ACC112 (cell line): ENCODE data around the gene FBXL19.
"Not testable (repeated sequence)": the region's sequence is repeated elsewhere in the genome, so short reads cannot be mapped to it uniquely, and the experiment has no call there.

Experiments used
- H2AFZ ChIP-seq: fragments of 200-600 bp; sonication (generic); one replicate; pipeline ENCODE4 v1.6.0; 2017; ENCODE audit warnings: antibody characterized with exemption, low read length; ENCODE audit not compliant: unreplicated experiment
- H3K27ac ChIP-seq: fragments of 200-600 bp; sonication (generic); 2 replicates; pipeline ENCODE4 v1.5.1; 2014; ENCODE audit warnings: low read depth, mild to moderate bottlenecking, antibody characterized with exemption, low read length, moderate library complexity
- H3K27me3 ChIP-seq: fragments of 200-600 bp; sonication (generic); 2 replicates; pipeline ENCODE4 v1.6.1; 2014; ENCODE audit warnings: mild to moderate bottlenecking, antibody characterized with exemption, low read length, moderate library complexity, mixed read lengths; ENCODE audit not compliant: insufficient read depth
- H3K36me3 ChIP-seq: fragments of 200-600 bp; sonication (generic); 2 replicates; pipeline ENCODE4 v1.6.1; 2016; ENCODE audit warnings: mild to moderate bottlenecking, antibody characterized with exemption, low read length, moderate library complexity, mixed read lengths; ENCODE audit not compliant: insufficient read depth
- H3K4me1 ChIP-seq: fragments of 200-600 bp; sonication (generic); one replicate; pipeline ENCODE4 v1.6.1; 2016; ENCODE audit warnings: low read length, mixed read lengths; ENCODE audit not compliant: insufficient read depth, unreplicated experiment, control insufficient read depth
- H3K4me3 ChIP-seq: fragments of 200-600 bp; sonication (generic); 2 replicates; pipeline ENCODE4 v1.5.1; 2014; ENCODE audit warnings: mild to moderate bottlenecking, low read depth, low read length
- H3K79me2 ChIP-seq: fragments of 200-600 bp; sonication (generic); one replicate; pipeline ENCODE4 v1.6.0; 2016; ENCODE audit warnings: low read length; ENCODE audit not compliant: control insufficient read depth, unreplicated experiment, insufficient read depth

Gene FBXL19

DNA sequence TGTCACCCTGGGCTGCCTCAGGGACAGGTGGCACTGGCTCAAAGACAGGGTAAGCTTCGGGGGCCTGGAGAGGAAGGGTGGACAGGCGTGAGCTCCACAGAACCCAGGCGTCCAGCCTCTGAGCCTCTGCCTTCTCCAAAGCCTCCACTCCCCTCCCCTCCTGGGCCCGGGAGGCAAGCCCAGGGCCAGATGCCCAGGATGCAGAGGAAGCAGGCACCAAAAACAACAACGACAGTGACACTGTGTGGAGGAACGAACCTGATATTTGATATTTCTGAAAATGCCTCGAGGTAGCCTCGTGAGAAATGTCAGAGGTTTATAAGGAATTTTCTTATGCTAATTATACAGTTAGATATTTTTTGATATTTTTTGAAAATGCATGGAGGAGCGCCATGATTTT is 35.4 kb upstream of the FBXL19 start:
- Histone ChIP-seq H3K27ac (no peak overlapping the region), H3K4me3 (no peak overlapping the region), H3K36me3 (peaks cover 3% of the 10 kb centered on the region; the same call in 1 of the 2 replicates), H3K79me2 (peaks cover 3% of the 10 kb centered on the region), H2AFZ (no peak overlapping the region), H3K27me3 (no peaks in the 10 kb centered on the region), H3K4me1 (peaks cover 2% of the 10 kb centered on the region)

DNA sequence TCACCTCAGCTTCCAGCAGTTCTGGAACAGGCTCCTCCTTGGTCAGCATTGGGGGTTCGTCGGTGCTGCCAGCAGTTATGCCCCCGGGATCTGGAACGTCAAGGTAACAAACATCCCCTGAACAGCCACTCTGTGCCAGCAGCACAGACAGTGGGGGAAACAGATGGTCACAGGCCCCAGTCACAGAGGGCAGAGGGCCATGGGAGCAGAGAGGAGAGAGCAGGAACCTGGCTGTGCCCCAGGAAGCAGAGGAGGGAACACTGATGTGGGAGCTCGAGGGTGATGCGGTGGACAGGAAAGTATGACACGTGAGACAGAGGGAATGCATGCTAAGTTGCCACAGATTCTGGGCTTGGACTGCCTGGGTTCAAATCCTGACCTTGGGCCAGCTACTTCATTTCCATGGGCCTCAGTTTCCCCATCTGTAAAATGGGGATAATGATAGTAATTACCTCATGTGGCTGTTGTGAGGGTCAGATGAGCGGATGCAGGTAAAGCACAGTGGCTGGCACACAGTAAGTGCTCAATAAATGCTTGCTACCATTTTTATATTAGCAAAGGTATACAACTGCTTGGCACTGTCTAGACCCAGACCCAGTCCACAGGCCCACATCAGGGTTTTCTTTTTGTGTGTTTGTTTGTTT is 34.4 kb upstream of the FBXL19 start:
- H3K4me3 ChIP-seq, result no peak overlapping the region
- H3K36me3 ChIP-seq, result peaks cover 3% of the 10 kb centered on the region; the same call in 1 of the 2 replicates
- no peak overlapping the region for H3K27ac ChIP-seq
- peaks cover 6% of the 10 kb centered on the region for H3K4me1 ChIP-seq
- no peaks in the 10 kb centered on the region for H3K27me3 ChIP-seq
- H3K79me2 ChIP-seq, result peaks cover 9% of the 10 kb centered on the region
- no peak overlapping the region for H2AFZ ChIP-seq

DNA sequence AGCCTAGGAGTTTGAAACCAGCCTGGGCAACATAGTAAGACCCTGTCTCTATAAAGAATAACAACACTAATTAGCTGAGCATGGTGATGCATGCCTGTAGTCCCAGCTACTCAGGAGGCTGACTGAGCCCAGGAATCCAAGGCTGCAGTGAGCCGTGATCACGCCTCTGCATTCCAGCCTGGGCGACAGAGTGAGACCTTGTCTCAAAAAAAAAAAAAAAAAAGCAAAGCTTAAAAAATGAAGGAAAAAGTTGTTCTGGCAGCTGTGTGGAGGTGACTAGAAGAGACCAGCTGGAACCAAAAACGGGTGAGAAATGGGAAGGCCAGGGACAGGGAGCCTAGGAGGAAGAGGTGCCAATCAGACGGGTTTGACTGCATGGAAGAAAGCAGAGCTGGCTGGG is 33.7 kb upstream of the FBXL19 start:
- Histone ChIP-seq H3K27me3 (no peaks in the 10 kb centered on the region), H3K4me3 (no peak overlapping the region), H3K79me2 (peaks cover 9% of the 10 kb centered on the region), H3K27ac (no peak overlapping the region), H2AFZ (no peak overlapping the region), H3K36me3 (peaks cover 3% of the 10 kb centered on the region; the same call in 1 of the 2 replicates), H3K4me1 (peaks cover 10% of the 10 kb centered on the region)

DNA sequence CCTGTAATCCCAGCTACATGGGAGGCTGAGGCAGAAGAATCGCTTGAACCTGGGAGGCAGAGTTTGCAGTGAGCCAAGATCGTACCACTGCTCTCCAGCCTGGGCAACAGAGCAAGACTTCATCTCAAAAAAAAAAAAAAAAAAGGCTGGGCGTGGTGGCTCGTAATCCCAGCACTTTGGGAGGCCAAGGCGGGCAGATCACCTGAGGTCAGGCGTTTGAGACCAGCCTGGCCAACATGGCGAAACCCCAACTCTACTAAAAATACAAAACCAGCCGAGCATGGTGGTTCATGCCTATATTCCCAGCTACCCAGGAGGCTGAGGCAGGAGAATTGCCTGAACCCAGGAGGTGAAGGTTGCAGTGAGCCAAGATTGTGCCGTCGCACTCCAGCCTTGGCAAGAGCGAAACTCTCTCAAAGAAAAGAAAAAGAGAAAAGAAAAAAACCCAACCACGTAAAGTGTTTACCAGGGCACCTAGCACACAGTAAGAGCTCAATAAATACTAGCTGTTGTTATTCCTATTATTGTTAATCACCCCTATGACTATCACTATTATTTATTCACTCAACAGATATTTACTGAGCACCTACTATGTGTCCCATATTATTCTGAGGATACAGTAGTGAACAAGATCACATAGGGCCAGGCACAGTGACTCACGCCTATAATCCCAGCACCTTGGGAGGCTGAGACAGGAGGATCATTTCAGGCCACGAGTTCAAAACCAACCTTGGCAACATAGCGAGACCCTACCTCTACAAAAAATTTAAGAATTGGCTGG is 32.1 kb upstream of the FBXL19 start:
- not testable (repeated sequence) for H2AFZ ChIP-seq, H3K27me3 ChIP-seq

DNA sequence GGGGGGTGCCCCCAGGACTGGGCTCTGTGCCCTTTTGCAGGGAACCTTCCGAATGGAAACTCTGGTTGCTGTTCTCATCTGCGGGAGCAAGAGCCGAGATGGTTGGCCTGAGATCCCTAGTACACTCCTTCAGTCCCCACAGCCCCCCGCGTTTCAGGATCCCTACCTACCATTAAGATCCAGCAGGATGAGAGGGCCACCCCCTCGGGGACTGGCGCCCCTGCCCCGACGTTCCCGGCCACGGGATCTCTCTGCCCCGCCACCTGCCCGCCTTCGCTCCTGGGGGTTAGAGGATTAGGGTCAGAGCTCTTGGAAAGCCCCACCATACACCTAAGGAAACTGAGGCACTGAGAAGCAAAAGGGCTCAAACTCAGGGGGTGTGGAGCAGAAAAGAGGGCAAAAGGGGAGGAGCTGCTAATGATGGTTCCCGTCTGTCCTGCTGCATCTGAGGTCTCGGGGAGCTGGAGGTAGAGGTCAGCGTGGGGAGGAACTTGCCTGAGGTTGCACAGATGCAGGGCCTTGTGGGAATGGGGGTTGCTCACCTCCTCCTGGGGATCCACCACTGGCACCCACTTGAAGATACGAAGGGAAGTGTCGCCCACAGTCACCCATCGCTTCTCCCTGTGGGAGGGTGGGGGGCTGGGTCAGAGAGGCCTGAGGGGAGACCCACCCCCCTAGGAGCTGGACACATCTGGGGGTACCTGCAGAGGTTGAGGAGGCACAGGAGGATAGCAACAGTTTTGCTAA is 30.5 kb upstream of the FBXL19 start:
- H3K36me3 ChIP-seq, result no peaks in the 10 kb centered on the region
- H2AFZ ChIP-seq, result no peak overlapping the region
- peaks cover 9% of the 10 kb centered on the region for H3K79me2 ChIP-seq
- no peak overlapping the region for H3K27ac ChIP-seq
- H3K4me3 ChIP-seq, result peak overlapping the region; percentile 88
- H3K4me1 ChIP-seq, result peaks cover 25% of the 10 kb centered on the region
- H3K27me3 ChIP-seq, result no peaks in the 10 kb centered on the region

More for the DNA sequence above, 32.1 kb upstream of the FBXL19 start:
- not testable (repeated sequence) for H3K4me3 ChIP-seq, H3K27ac ChIP-seq, H3K79me2 ChIP-seq, H3K36me3 ChIP-seq
- H3K4me1 ChIP-seq, result peaks cover 24% of the 10 kb centered on the region

DNA sequence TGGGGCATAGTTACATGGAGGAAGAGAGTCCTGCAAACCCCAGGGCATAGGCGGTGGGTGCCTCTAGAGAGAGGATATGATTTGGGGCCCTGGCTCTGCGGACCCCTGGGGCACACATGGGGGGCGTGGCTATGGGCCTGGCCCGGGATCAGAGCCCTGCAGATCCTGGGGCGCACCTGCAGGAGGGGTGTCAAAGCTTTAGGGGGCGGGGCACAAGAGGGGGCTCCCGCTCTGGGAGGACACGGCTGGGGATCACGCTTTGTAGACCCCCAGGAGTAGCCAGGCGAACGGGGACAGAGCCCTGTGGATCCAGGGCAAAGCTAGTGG is 30.0 kb upstream of the FBXL19 start:
- Histone ChIP-seq H3K36me3 (no peaks in the 10 kb centered on the region), H3K79me2 (peaks cover 9% of the 10 kb centered on the region), H3K4me1 (peaks cover 25% of the 10 kb centered on the region), H2AFZ (peak overlapping the region; percentile 74), H3K27me3 (no peaks in the 10 kb centered on the region), H3K4me3 (peak overlapping the region; percentile 88), H3K27ac (0 out of 2 replicates have a peak overlapping the region, but pooled peaks have one; percentile 4)

DNA sequence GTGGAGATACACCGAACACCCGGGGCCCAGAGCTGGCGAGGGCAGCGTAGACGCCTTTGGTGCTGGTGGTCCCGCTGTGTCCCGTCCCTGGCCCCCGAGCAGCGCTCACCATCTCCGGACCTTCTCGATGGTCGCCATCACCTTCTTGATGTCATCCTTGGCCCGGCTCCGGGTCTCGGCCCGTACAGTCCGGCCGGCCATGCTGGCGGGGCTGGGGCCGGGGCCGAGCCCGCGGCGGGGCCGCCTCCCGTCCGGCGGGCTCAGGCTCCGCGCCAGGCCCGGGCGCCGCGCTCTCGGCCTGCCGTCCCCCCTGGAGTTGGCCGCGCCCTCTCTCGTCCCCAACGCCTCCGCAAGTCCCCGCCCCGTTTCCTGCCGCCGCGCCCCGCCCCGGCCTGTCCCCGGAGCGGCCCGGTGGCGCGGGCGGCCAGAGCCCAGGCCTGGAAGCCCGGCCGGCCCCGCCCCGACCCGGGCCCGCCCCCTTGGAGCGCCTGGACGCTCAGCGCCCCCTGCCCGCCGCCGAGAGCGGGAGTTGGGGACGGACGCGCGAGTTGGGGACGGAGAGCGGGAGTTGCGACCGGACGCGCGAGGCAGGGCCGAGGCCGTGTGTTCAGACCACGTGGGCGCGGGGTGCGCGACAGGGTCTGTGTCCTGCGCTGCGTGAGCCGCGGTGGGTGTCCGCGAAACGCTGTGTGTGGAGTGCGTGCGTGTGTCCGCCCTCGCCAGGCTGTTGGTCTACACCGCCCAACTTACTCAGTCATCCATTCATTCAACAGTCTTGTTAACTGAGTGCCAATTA is 29.4 kb upstream of the FBXL19 start, which contains the start of gene BCL7C:
BCL7C (minus strand) TSS at position 334 of the 796 bp plus-strand sequence; CDS start at position 201, 133 bp downstream.
- Histone ChIP-seq H3K79me2 (peaks cover 9% of the 10 kb centered on the region), H3K27ac (peak within 1 kb of the TSS; percentile 28)

DNA sequence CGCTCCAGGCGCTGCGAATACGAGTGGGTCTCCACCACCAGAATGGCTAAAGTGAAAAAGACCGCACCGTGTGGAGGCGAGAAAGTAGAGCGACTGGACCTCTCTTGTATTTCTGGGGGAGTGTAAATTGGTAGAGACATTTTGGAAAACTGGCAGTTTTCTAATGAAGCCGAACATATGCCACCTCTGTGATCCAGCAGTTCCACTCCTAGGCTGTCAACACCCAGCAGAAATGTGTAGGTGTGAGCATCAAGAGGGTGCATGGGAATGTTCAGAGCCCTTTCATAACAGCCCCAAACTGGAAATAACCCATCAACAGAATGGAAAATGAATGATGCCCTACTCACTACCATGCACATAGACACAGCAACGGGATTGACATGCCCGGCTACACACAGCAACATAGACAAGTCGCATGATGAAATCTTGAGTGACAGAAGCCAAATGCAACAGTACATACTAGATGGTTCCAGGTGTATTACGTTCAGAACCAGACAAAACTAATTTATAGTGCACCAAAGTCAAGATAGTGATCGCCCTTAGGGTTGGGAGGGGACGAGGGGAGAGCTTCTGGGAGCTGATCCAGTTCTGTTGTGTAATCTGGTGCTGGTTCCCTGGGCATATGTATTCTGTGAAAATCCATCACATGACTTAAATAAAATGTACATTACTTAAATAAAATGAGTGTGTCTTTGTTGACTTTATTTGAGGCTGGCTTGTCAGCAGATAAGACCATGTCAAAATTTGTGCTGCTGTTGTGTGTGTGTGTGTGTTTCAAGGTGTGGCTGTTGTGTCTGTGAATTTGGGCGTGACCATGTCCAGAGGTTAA is 28.6 kb upstream of the FBXL19 start:
- Histone ChIP-seq H2AFZ (peak overlapping the region; percentile 72), H3K27ac (peak overlapping the region; percentile 28)

More for the DNA sequence above, 29.4 kb upstream of the FBXL19 start, which contains the start of gene BCL7C:
- Histone ChIP-seq H3K36me3 (no peaks in the 10 kb centered on the region), H3K27me3 (no peaks in the 10 kb centered on the region), H3K4me3 (peak within 1 kb of the TSS; percentile 88), H3K4me1 (peaks cover 25% of the 10 kb centered on the region), H2AFZ (peak within 1 kb of the TSS; percentile 74)

DNA sequence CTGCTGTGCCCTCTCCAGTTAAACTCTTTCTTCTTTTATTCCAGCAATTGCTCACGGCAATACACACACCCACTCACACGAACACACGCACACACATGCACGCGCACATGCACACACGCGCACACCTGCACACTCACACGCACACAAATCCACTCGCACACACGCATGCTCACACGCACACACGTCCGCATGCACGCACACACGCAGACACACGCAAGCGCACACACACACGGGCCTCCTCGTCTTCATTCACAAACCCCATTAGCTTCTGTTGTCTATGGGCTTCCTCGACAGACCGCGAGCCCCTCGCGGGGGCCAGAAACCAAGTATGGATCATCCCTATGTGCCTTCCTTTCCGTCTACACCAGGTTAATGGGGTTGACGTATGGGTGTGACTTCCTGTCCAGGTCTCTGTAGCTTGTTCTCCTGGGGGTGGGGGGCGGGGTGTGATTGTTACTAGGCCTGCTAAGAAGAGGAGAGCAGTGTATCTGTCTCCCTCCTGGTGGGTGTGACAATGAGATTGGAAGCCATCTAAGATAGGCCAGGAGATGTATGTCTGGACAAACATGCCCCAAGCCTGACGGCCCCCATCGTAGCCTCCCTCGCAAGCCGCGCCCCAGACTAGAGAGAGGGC is 27.6 kb upstream of the FBXL19 start:
- Histone ChIP-seq H3K27me3 (no peaks in the 10 kb centered on the region), H3K79me2 (peaks cover 9% of the 10 kb centered on the region), H3K4me1 (peaks cover 25% of the 10 kb centered on the region), H3K27ac (peak overlapping the region; percentile 82), H2AFZ (peak overlapping the region; percentile 33), H3K4me3 (peak overlapping the region; percentile 80), H3K36me3 (no peaks in the 10 kb centered on the region)

More for the DNA sequence above, 28.6 kb upstream of the FBXL19 start:
- H3K79me2 ChIP-seq, result peaks cover 9% of the 10 kb centered on the region
- peak overlapping the region; percentile 88 for H3K4me3 ChIP-seq
- no peaks in the 10 kb centered on the region for H3K27me3 ChIP-seq
- no peaks in the 10 kb centered on the region for H3K36me3 ChIP-seq
- peaks cover 25% of the 10 kb centered on the region for H3K4me1 ChIP-seq
